ENCODE measurements around the gene MUSK. TPM values are rescaled to one million over a fixed set of nuclear protein-coding genes. Genes with fewer than 3 reads are reported as not detected.

The MUSK gene
- not detected in 2 replicates for total RNA-seq

DNA sequence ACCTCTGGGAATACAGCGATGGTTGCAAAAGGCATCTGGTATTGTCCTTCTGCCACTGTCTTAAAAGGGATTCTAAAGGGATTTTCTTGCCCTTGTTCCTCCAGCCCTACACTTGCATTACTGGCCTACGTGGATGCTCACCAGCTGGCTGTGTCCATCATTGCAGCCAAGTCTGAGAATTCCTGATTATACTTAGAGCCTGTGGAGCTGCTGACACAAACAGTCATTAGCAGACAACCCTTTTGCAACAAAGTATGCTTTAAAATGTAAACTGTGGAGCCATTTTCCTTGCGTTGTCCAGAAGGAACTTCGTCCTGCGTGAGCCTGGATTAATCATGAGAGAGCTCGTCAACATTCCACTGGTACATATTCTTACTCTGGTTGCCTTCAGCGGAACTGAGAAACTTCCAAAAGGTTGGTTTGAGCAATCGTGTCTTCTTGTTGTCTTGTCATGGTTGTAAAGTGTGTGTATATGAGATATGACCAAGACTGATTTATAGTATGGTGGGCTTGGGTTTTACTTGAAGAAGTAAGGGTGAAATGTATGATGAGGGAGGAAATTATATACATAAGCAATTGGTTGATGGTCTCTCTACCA, at the start of gene MUSK:
Gene MUSK, plus strand, starts transcription at position 222 of the 598 bp plus-strand sequence. Its CDS starts 114 bp downstream, at position 336.
- intact Hi-C loops (cut with micrococcal nuclease), result no loop called here

DNA sequence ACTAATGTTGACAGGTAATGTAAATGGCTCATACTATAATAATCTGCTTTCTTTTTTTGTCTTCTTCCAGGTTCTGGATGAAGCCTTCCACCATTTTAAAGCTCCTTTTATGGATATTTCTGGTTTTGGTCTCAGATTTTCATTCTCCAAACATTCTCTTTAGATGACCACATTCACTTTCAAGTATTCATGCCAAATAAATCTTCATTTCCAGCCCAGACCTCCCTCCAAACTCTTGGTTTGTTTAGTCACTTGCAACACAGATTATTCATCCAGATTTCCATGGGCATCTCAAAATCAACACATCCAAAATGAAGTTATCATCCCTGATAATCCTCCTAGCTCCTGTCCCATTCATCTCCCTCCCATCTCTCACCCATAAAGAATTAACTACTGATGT, 48.8 kb upstream of the MUSK start:
- intact Hi-C loops (cut with micrococcal nuclease), result loop anchor here (10.0 kb wide), 1 partner anchor 195 kb away; no protein-coding TSS in a partner anchor

DNA sequence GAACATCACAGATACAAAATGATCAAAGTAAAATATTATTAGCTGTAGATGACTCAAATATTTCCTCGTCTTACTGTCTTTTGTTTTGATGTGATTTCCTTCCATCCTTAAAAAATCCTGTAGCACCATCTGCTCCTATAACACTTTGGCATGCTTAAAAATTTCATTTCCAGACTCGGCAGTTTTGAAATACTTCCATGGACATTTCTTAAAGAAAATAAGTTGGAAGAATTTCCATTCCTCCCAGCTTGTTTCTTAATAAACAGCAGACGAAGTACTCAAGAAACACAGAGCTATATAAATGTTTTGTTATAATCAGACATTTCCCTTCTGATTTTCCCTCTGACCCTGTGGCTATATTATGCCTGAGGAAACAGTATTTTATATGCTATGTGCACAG, 47.9 kb upstream of the MUSK start:
- intact Hi-C loops (cut with micrococcal nuclease), result loop anchor here (10.0 kb wide), 1 partner anchor 196 kb away; no protein-coding TSS in a partner anchor

DNA sequence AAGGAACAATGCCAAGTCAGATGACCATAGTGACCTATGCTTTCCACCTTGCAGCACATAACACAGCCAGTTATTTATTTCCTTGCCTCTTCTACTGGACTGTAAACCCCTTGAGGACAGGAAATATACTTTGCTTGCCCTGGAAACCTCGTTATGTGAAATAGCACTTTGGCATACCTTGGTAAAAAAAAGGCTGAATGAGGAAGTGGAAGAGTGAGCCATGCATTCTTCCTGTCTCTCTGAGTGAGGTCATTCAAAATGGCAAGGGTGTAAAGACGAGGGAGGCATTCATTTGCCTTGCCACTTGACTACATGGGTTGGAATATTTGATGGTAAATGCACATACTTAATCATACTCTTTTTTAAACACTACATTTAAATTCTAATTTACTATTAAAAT, 46.2 kb upstream of the MUSK start:
- intact Hi-C loops (cut with micrococcal nuclease), result loop anchor here (10.0 kb wide), 1 partner anchor 198 kb away; no protein-coding TSS in a partner anchor

DNA sequence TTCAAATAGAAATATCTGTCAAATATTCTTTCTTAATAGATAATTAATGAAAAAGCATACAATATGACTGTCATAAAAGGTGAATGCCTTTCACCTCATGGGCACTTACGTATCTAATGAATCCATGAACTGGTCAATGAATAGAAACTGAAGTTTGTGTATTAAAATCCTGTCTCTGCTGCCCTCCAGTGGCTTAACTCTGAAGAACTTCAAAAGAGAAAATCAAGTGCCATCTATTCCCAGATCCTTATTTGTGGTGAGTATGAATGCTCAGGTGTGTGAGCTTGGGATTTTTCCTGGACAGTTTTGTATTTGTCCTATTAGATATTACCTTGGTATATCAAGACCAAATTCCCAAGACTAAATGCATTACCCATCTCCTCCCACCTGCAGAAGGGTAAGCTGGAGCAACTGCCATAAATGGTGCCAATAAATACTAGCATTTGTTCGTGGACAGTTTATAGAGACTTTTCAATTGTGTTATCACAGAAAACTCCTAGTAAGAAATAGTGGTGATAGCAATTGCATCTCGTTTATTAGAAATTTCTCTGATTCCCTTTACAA, 45.0 kb upstream of the MUSK start:
- intact Hi-C loops (cut with micrococcal nuclease), result loop anchor here (1.0 to 10.0 kb wide), 5 partner anchors 171 to 1049 kb away; partner anchors contain the start of gene TXN

DNA sequence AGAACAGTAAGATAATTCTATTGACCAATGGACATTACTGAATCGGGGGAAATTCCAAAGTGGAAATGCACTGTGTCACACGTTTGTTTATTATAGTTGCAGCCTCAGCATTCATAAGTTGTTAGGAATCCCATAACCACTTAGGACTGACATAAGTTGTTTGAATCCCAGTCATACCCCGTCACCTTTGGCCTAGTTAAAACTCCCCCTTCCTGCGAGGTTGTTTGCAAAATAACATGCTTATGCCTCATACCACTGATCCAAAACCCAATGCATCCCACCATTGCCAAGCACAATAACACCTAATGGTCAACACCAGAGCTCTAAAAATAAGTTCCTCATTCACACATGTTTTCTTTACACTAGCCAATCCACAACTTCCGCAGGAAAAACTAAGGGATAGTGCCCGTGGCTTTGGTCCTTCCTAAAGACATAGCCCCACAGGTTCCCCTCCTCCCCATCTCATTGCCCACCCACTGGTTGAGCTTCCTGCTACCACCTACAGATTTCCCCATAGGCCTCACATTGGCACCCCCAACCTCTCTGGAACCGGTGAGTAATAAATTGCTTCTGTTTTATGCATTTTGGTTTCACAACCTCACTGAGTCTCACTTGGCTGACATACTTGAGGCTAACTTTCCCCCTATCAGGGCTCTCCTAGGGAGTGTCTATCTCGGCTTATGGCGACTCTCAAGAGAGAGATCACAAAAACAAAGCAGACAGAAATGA, 42.3 kb upstream of the MUSK start:
- intact Hi-C loops (cut with micrococcal nuclease), result loop anchor here (10.0 kb wide), 1 partner anchor 201 kb away; no protein-coding TSS in a partner anchor

DNA sequence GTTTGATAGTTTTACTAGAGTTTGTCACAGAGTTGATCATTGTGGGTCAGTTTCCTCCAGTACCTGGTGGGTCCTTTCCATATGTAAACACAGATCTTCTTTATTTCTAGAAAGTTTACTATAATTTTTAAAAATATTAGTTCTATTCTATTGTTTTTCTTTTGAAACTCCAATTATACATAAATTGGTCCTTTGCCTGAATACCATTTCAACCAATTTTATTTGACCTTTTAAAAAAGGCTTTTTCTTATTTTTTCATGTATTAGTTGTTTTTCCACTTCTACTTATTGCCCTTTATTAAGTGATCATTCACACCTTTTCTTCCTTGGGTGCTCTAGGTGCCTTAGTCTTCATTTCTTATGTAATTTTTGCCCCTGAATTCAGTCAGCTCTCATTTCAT, 33.0 kb upstream of the MUSK start:
- intact Hi-C loops (cut with micrococcal nuclease), result no loop called here

DNA sequence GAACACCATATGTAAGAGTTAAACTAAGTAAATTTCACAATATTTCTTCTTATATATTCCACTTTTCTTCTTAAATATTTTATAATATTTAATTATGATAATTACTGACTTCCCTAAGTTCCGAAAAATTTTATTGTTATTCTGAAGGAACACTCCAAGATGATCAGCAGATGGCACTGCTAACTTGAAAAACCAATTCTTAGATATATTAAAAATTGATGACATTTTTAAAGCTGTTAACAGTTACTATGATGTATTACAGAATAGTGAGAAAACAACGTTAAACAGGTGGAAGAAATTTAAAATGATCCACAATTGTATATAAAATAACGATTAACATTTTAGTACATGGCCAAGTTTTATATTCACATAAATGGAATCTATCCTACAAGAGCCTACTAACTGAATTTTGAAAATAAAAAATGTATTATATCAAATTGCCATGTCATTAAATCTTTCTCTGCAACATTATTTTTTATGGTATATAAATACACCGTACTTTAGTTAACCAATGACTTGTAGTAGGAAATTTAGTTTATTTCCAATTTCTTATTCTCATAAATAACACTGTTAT, 30.1 kb upstream of the MUSK start:
- intact Hi-C loops (cut with micrococcal nuclease), result no loop called here

DNA sequence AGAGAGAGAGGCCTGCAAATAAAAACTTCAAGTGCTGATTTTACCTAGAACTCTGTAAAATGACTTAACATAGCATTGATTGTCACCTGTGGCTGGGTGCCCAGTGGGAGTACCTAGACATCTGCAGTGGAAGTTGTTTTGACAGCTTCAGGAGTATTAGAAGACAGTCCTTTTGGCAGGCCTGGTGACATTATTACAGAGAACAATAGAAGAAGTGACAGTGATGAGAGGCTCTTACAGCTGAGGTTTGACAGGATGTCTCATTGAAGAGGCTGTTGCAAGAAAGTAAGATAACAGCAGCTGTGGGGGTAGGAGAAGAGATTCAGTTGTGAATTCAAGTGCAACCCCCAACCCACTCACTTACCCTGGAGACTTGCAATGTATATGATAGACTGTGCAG, 27.9 kb upstream of the MUSK start:
- intact Hi-C loops (cut with micrococcal nuclease), result no loop called here

DNA sequence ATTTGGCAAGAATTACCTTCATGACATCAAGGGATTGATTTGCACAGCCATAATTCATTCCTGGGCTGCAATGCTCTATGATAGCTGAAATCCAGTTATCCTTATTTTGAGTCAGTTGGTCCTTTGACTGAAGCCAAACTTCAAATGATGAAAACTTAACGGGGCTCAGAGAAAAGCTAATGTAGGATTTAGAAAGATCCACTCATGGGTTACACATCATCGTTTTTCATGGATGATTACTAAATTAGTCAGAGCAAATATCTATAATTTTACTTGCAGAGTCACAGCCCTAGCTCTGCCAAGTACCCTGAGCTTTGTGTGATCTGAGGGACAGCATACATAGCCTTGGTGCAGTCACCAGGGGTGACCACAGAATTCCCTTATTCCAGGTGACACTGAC, 27.3 kb upstream of the MUSK start:
- intact Hi-C loops (cut with micrococcal nuclease), result no loop called here

DNA sequence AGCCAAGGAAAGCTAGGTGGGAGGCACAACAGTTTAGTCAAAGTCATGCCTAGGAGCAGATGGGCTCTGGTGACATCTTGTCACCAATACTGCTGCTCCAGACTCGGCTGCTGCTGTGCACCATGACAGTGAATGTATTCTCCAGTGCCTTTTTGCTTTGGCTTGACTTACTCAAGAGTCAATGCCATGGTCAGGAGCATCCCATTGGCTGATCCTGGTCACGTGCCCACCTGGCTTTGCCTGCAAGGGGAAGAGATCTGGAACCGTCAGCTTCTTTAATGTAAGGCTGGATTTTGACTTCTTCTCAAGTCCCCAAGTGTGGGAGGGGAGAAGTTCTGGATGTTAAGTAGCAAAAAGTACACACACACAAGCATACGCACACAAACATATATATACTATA, 19.9 kb upstream of the MUSK start:
- intact Hi-C loops (cut with micrococcal nuclease), result no loop called here

DNA sequence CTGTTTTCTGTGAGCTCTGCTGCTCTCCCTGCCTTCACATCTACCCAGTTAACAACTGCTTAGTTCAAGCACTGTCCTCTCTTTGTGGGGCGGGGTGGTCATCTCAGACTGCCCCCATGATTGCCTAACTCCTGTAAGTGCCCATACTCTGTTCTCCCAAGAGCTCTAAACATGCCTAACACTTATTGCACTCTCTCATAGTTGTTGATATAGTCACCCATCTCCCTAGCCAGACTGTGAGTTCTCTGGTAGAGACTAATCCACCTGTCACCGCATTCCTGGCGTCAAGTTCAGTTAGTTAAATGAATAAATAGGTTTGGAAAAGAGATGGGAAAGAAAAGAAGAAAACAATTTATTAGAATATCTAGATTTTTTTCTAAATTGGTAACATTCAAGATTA, 18.3 kb upstream of the MUSK start:
- intact Hi-C loops (cut with micrococcal nuclease), result no loop called here

DNA sequence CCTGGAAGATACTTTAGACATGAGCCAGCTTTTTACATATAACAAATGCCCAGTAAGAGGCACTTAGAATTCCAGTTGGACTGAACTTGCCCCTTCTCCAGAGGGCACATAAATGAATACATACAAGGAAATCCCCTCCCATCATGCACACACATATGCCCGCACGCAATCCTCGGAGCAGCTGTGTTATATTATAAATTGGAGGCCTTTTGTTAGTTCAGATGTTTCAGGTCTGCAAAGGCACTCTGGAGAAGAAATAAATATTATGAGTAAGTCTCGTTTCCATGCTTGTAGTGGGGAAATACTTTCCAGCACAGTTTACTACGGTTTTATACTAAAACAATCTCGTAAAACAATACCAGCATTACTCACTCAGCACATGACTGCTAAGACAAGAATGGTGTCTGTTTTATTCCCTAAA, 17.6 kb upstream of the MUSK start:
- intact Hi-C loops (cut with micrococcal nuclease), result no loop called here

DNA sequence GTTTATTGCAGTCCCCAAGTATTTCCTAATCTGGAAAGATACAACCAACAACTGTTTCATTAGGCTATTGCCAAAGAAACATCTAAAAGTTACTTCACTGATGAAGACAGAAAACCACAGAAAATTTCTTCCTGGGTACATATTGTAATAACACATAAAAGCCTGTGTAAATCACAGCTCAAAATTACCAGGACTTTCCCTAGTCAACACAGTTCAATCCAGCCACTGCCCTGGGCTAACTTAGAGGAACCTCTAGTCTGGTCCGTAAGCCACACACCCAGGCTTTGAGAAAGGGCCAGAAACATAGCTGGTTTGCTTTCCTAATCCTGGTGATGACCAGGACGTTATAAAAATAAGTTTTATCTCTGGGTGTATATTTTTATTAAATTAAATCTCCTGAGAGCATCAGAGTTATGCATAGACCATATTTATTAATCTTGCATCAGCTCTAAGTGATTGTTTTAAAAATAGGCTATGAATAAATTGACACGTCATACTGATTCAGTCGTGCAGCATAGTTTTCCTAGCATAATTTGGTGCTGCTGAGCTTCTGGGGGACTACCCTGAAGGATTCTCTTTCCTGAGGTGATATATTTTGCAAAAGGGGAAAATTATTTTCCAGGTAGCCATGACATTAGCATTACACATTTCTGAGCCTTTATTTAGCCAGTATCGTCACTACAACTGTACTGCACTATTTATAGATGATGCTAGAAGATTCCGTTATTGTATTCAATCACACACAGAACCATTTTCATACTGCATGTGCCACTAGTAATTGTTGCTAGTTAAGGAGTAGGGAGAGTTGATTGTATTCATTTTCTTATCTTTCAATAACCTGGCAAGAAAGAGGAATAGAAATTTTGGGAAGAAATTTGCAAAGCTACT, 12.6 kb upstream of the MUSK start:
- intact Hi-C loops (cut with micrococcal nuclease), result no loop called here

DNA sequence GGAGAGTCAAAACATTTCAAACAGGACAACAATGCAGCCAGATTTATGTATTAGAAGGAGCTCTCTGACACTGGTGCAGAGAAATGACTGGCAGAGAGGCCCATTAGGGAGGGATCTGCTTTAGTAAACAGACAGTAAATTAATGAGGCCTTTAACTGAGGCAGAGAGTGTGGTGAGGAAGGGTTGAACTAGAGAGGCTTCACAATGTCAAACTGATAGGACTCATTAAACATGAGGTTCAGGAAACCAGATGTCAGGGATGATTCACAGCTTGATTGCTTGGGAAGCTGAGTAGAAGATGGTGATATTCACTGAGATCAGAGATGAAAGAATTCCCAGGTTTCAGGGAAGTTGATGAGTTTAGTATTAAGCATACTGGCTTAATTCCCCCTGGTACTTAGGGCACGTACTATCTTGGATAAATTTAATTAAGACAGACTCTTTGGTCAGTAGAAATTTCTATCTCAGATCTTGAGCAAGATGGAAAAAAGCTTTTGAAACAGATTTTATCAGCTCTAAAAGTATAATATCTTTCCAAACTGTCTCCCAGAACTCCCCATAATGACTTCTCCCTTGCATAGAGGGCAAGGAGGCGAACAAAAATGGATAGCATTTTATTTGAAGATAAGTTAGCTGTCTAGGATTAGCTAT, 8.6 kb upstream of the MUSK start:
- intact Hi-C loops (cut with micrococcal nuclease), result no loop called here

DNA sequence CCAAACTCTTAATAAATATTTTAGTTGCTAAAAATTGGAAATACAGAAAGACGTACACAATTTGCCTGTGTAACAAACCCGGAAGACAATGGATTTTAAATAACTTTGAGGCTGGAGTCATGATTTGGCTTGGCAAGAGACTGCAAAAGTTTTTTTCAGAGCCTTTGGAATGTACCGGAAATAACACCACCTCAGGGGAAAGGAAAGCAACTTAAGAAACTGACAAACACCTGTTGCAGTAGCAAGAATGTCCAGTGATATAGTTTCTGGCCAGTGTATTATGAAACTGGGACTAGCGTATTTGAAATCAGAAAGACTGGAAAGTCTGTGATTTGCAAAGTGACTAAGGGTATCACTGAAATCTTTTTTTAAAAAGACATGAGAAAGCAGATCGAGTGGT, 842 bp downstream of the MUSK start:
- intact Hi-C loops (cut with micrococcal nuclease), result no loop called here

DNA sequence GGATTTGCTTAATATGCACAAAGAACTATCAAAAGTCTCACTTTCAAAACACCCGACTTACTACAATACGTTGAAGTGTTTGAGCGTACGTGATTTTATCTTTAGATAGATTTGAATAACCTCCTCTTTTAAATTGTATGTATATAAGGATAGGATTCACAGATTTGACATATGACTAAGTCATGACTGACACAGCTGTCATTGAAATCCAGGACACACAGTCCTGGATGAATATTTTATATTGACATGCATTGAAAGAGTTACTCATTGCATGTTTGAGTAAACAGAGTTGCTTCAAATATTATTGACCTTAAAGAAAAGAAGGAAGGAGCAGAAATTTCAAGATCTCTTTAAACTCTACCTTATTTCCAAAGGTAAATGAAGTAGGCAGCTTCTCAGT, 3.3 kb downstream of the MUSK start:
- intact Hi-C loops (cut with micrococcal nuclease), result no loop called here

DNA sequence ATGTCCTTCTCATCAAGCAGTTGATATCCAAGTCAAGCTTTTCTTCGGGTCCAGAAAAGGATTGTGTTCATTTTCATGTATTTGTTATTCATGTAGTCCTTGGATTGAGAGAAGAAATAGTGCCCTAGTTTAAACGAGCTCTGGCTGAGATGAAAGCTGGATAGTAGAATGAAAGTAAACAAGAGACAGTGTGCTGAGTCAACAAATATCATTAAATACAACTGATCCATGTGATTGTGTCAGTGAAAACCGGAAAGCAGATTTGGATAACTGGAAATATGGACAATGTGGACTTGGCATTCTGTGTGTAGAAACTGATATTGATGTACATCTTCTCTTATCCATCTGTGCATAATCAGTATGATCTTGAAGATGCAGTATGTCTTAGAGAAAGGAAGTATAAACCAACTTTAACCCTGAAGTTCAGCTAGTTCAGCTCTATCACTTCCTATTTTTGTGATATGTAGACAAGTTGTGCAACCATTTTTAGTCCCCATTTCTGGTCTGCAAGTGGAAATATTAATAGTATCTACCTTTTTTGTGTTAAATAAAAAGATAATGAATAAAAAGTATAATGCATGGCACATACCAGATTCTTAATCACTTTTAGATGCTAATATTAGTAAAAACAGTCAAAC, 4.4 kb downstream of the MUSK start:
- intact Hi-C loops (cut with micrococcal nuclease), result no loop called here

DNA sequence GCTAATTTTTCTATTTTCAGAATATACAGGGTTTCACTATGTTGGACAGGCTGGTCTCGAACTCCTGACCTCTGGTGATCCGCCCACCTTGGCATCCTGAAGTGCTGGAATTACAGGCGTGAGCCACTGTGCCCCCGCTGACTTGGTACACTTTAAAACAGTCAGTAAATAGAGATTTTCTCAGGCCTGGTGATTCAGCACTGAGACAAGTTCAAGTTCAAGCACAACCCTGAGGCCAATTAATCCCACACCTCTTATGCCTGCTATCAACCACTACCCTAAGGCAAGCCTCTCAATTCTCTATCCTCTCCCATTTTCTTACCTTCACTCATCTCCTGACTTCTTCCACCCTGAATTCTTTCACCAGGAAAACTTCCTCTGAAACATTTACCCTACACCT, 18.9 kb downstream of the MUSK start:
- intact Hi-C loops (cut with micrococcal nuclease), result no loop called here

DNA sequence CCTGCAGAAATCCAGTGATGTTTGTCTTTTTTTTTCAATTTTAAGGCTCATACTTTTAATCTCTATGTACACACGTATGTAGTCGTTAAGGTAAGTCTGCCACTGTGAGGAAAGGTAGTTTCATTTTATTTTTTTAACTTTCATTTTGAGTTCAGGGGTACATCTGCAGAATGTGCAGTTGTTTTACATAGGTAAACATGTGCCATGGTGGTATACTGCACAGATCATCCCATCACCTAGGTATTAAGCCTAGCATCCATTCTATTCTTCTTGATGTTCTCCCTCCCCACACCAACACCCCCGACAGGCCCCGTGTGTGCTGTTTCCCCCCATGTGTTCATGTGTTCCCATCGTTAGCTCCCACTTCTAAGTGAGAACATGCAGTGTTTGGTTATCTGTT, 19.7 kb downstream of the MUSK start:
- intact Hi-C loops (cut with micrococcal nuclease), result no loop called here
